ENCODE results near the gene OR6C74.

The OR6C74 gene

DNA sequence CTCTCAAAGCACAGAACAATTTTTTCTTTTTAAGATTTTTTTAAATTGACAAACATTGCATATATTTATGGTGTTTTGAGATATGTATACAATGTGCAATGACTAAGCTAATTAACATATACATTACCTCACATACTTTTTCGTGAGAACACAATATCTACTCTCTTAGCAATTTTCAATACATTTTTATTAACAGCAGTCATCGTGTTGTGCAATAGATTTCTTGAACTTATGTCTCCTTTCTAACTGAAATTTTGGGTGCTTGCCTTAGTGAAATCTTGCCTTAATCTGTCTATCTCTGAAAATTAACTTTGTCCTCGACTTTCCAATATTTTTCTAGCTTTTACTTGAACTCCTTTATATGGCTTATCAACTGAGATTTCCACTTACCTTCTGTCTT is 16.8 kb upstream of the OR6C74 start:
- H3K27me3 ChIP-seq (ENCODE audit: low read length), result no peaks in the 10 kb centered on the region

GRCh38 chr12:55246159-55246558 is 1.8 kb downstream of the OR6C74 start:
- no peak overlapping the region for H3K4me2 ChIP-seq (ENCODE audit: low read depth, low read length, poor library complexity, severe bottlenecking)
- H3K9me3 ChIP-seq (ENCODE audit: insufficient read depth, low read length), result no peaks in the 10 kb centered on the region
- no peak overlapping the region for H3K4me3 ChIP-seq (ENCODE audit: insufficient read depth, low read length, poor library complexity, severe bottlenecking)
- H4K20me1 ChIP-seq (ENCODE audit: low read depth, low read length), result no peaks in the 10 kb centered on the region; the same call in 1 of the 2 replicates
- H3F3A ChIP-seq (ENCODE audit: insufficient read depth), result no peaks in the 10 kb centered on the region
- H2AFZ ChIP-seq (ENCODE audit: low read depth, low read length, severe bottlenecking), result no peak overlapping the region
- no peaks in the 10 kb centered on the region for H3K9me2 ChIP-seq (replicated peaks; ENCODE audit: insufficient read depth, low read length)
- H3K9ac ChIP-seq (ENCODE audit: low read length), result no peak overlapping the region
- H3K27me3 ChIP-seq (ENCODE audit: low read length), result no peaks in the 10 kb centered on the region
- no peaks in the 10 kb centered on the region for H3K79me2 ChIP-seq (ENCODE audit: insufficient read depth, low read length)
- no peak overlapping the region for H3K27ac ChIP-seq (ENCODE audit: low read depth, low read length)
- TF ChIP-seq EZH2phosphoT487 (conservative IDR thresholded peaks at IDR 0.05; ENCODE audit: low read length), result no peak
- TF ChIP-seq CTCF (IDR thresholded peaks at IDR 0.05; ENCODE audit: insufficient read depth, low read length, poor library complexity, severe bottlenecking), result no peak
- H3K36me3 ChIP-seq (ENCODE audit: low read length), result no peaks in the 10 kb centered on the region

More for the DNA sequence above, 16.8 kb upstream of the OR6C74 start:
- Histone ChIP-seq H3K9ac (ENCODE audit: low read length) (no peak overlapping the region), H2AFZ (ENCODE audit: low read depth, low read length, severe bottlenecking) (no peak overlapping the region), H4K20me1 (ENCODE audit: low read depth, low read length) (no peaks in the 10 kb centered on the region), H3K79me2 (ENCODE audit: insufficient read depth, low read length) (no peaks in the 10 kb centered on the region), H3K27ac (ENCODE audit: low read depth, low read length) (no peak overlapping the region), H3K36me3 (ENCODE audit: low read length) (no peaks in the 10 kb centered on the region), H3K9me2 (replicated peaks; ENCODE audit: insufficient read depth, low read length) (no peaks in the 10 kb centered on the region), H3K9me3 (ENCODE audit: insufficient read depth, low read length) (no peaks in the 10 kb centered on the region), H3K4me3 (ENCODE audit: insufficient read depth, low read length, poor library complexity, severe bottlenecking) (no peak overlapping the region), H3K4me2 (ENCODE audit: low read depth, low read length, poor library complexity, severe bottlenecking) (no peak overlapping the region), H3F3A (ENCODE audit: insufficient read depth) (no peaks in the 10 kb centered on the region)
- TF ChIP-seq EZH2phosphoT487 (conservative IDR thresholded peaks at IDR 0.05; ENCODE audit: low read length) (no peak), CTCF (IDR thresholded peaks at IDR 0.05; ENCODE audit: insufficient read depth, low read length, poor library complexity, severe bottlenecking) (no peak)

- no peaks in the 10 kb centered on the region for H3K27me3 ChIP-seq (ENCODE audit: low read length)
- H3K4me3 ChIP-seq (ENCODE audit: insufficient read depth, low read length, poor library complexity, severe bottlenecking), result no peak overlapping the region
- no peaks in the 10 kb centered on the region for H4K20me1 ChIP-seq (ENCODE audit: low read depth, low read length)
- no peak overlapping the region for H3K9ac ChIP-seq (ENCODE audit: low read length)
- H3F3A ChIP-seq (ENCODE audit: insufficient read depth), result no peaks in the 10 kb centered on the region
- no peaks in the 10 kb centered on the region for H3K9me2 ChIP-seq (replicated peaks; ENCODE audit: insufficient read depth, low read length)
- no peaks in the 10 kb centered on the region for H3K36me3 ChIP-seq (ENCODE audit: low read length)
- no peak overlapping the region for H2AFZ ChIP-seq (ENCODE audit: low read depth, low read length, severe bottlenecking)
- no peak overlapping the region for H3K27ac ChIP-seq (ENCODE audit: low read depth, low read length)
- no peak for TF ChIP-seq CTCF (IDR thresholded peaks at IDR 0.05; ENCODE audit: insufficient read depth, low read length, poor library complexity, severe bottlenecking)
- TF ChIP-seq EZH2phosphoT487 (conservative IDR thresholded peaks at IDR 0.05; ENCODE audit: low read length), result no peak
- H3K9me3 ChIP-seq (ENCODE audit: insufficient read depth, low read length), result no peaks in the 10 kb centered on the region
- H3K79me2 ChIP-seq (ENCODE audit: insufficient read depth, low read length), result no peaks in the 10 kb centered on the region
- no peak overlapping the region for H3K4me2 ChIP-seq (ENCODE audit: low read depth, low read length, poor library complexity, severe bottlenecking)
Observed at GRCh38 chr12:55250944-55251343, 6.5 kb downstream of the OR6C74 start.

All from SU-DHL-6 (cell line).